CD4-positive, alpha-beta T cell (primary cell): Measurements from ENCODE around the gene ATL3. TPM values are rescaled to one million over a fixed set of nuclear protein-coding genes. Genes with fewer than 3 reads are reported as not detected.

ENCODE experiments used
- ATAC-seq: fragments of 200-7000 bp; cut with Tn5 transposase; one replicate; pipeline ENCODE4 v1.10.0; 2022; ENCODE audit warnings: mild to moderate bottlenecking; ENCODE audit not compliant: poor library complexity
- CTCF ChIA-PET: fragments of 350-600 bp; sonication (Branson Sonifier 250); formaldehyde crosslinking; loops from one replicate; lab custom pipeline; 2021; ENCODE audit warnings: antibody characterized with exemption, inconsistent platforms; lab: Charles Lee
- POLR2A ChIA-PET: fragments of 350-600 bp; sonication (Branson Sonifier 250); formaldehyde crosslinking; loops from one replicate; lab custom pipeline; 2021; ENCODE audit warnings: antibody characterized with exemption, inconsistent platforms; lab: Charles Lee
- DNase-seq, 14 experiments: peaks; one replicate each; pipeline ENCODE4 v3.0.0-alpha.2; 2013 to 2020; ENCODE audit warnings: mixed read lengths in 2 of 14
- H3K27ac ChIP-seq, 2 donors: one replicate each; pipeline versions ENCODE4 v1.5.1 to v1.7.0; 2013; ENCODE audit warnings: low read length in 2 of 2, low read depth in 1 of 2, mild to moderate bottlenecking in 1 of 2
- H3K27me3 ChIP-seq, 2 experiments: 1 replicate in 1 of 2; 2 replicates in 1 of 2; pipeline versions ENCODE4 v1.6.1 to v1.7.0; 2013; ENCODE audit warnings: low read length in 2 of 2, control low read depth in 1 of 2, mild to moderate bottlenecking in 1 of 2, moderate library complexity in 1 of 2; ENCODE audit not compliant: insufficient read depth in 2 of 2, control insufficient read depth in 1 of 2
- H3K36me3 ChIP-seq: one replicate; pipeline ENCODE4 v1.6.1; 2013; ENCODE audit warnings: low read length, control low read depth; ENCODE audit not compliant: insufficient read depth
- H3K4me1 ChIP-seq: one replicate; pipeline ENCODE4 v1.6.1; 2013; ENCODE audit warnings: low read length, control low read depth; ENCODE audit not compliant: insufficient read depth
- H3K4me3 ChIP-seq: one replicate; pipeline ENCODE4 v1.5.1; 2013; ENCODE audit warnings: mild to moderate bottlenecking, low read length, moderate library complexity
- H3K9me3 ChIP-seq, 2 experiments: 1 replicate in 1 of 2; 2 replicates in 1 of 2; pipeline versions ENCODE4 v1.6.1 to v1.7.0; 2013; ENCODE audit warnings: low read length in 2 of 2, mild to moderate bottlenecking in 2 of 2, control low read depth in 1 of 2, moderate library complexity in 1 of 2; ENCODE audit not compliant: control insufficient read depth in 1 of 2, insufficient read depth in 1 of 2
- H3K27ac Mint-ChIP-seq: one replicate; pipeline ENCODE4 v1.8.0; 2020; ENCODE audit warnings: mixed read lengths
- H3K27me3 Mint-ChIP-seq: one replicate; pipeline ENCODE4 v1.8.0; 2021; ENCODE audit warnings: mixed read lengths
- H3K36me3 Mint-ChIP-seq: one replicate; pipeline ENCODE4 v1.8.0; 2021; ENCODE audit warnings: low read depth, mixed read lengths
- H3K4me1 Mint-ChIP-seq: one replicate; pipeline ENCODE4 v1.8.0; 2021; ENCODE audit warnings: low read depth, mixed read lengths
- H3K4me3 Mint-ChIP-seq: one replicate; pipeline ENCODE4 v1.8.0; 2020; ENCODE audit warnings: mild to moderate bottlenecking, mixed read lengths
- H3K9me3 Mint-ChIP-seq: one replicate; pipeline ENCODE4 v1.8.0; 2020; ENCODE audit warnings: mixed read lengths
- intact Hi-C, 2 experiments: fragments of 100-400 bp; cut with DNase I in 1 of 2; cut with micrococcal nuclease in 1 of 2; formaldehyde crosslinking; loops; one replicate each; pipeline versions ENCODE4 v1.15.1 to v1.9.0; 2023 to 2025; cut with DNase I, micrococcal nuclease
- total RNA-seq, 174 experiments: library from RNA in 2 of 174; stranded (reverse) in 2 of 174; gene quantifications; one replicate each; pipeline ENCODE4 v1.2.3 and lab custom pipeline; 2021 to 2026
- TF ChIP-seq, protein P1 (sequence below): fragments of 200-600 bp; IDR thresholded peaks from one replicate; pipeline ENCODE4 v1.8.0; 2022; ENCODE audit warnings: antibody characterized with exemption, mild to moderate bottlenecking

The ATL3 gene
- total RNA-seq, 2 experiments from 2014 or later = 14.5 to 16.5 TPM

GRCh38 chr11:63699896-63700295, 28.7 kb upstream of the ATL3 start:
- H3K9me3 ChIP-seq = no peaks in the 10 kb centered on the region
- no peak overlapping the region for H3K27ac ChIP-seq
- no peaks in the 10 kb centered on the region for H3K9me3 Mint-ChIP-seq
- no peak for DNase-seq
- H3K27me3 Mint-ChIP-seq = no peaks in the 10 kb centered on the region
- no peak overlapping the region for H3K4me3 Mint-ChIP-seq
- H3K27me3 ChIP-seq = no peaks in the 10 kb centered on the region
- TF ChIP-seq, protein P1, sequence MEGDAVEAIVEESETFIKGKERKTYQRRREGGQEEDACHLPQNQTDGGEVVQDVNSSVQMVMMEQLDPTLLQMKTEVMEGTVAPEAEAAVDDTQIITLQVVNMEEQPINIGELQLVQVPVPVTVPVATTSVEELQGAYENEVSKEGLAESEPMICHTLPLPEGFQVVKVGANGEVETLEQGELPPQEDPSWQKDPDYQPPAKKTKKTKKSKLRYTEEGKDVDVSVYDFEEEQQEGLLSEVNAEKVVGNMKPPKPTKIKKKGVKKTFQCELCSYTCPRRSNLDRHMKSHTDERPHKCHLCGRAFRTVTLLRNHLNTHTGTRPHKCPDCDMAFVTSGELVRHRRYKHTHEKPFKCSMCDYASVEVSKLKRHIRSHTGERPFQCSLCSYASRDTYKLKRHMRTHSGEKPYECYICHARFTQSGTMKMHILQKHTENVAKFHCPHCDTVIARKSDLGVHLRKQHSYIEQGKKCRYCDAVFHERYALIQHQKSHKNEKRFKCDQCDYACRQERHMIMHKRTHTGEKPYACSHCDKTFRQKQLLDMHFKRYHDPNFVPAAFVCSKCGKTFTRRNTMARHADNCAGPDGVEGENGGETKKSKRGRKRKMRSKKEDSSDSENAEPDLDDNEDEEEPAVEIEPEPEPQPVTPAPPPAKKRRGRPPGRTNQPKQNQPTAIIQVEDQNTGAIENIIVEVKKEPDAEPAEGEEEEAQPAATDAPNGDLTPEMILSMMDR = no peak
- ATAC-seq = no peak
- intact Hi-C loops = no loop called here
- H3K27ac Mint-ChIP-seq = no peak overlapping the region
- ChIA-PET CTCF (interaction anchor here (0.6 to 1.3 kb wide), 2 partner anchors 350 to 1643 kb away, joined by 4 read pairs; no protein-coding TSS in a partner anchor), POLR2A (no interaction called here)
- H3K4me3 ChIP-seq = no peak overlapping the region
- peaks cover 8% of the 10 kb centered on the region for H3K36me3 Mint-ChIP-seq
- H3K36me3 ChIP-seq = peaks cover 4% of the 10 kb centered on the region
- no peaks in the 10 kb centered on the region for H3K4me1 ChIP-seq
- H3K4me1 Mint-ChIP-seq = peaks cover 10% of the 10 kb centered on the region

DNA sequence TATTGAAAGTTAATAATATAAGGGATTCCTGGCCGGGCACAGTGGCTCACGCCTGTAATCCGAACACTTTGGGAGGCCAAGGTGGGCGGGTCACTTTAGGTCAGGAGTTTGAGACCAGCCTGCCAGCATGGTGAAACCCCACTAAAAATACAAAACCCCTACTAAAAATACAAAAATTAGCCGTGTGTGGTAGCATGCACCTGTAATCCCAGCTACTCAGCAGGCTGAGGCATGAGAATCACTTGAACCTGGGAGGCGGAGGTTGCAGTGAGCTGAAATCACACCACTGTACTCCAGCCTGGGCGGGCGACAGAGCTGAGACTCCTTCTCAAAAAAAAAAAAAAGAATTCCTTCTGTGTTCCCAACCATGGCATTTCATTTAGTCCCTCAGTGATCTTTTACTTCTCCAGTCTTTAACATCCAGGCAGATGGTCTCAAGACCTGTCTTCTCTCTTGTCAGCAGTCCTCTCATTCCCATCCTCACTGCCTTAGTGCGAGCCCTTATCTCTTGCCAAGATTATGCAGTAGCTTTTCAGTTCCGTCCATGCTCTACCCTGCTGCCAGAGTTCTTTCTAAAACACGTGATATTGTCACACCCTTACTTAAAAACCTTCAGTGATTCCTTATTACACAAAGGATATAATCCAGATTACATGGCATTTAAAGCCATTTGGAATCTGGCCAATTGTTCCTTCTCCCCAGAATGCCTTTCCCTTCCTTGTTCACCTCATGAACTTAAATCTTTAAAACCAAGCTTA, 28.0 kb upstream of the ATL3 start:
- TF ChIP-seq, protein P1 = no peak
- H3K36me3 ChIP-seq = peaks cover 4% of the 10 kb centered on the region
- Mint-ChIP-seq H3K27me3 (no peaks in the 10 kb centered on the region), H3K9me3 (no peaks in the 10 kb centered on the region), H3K27ac (no peak overlapping the region), H3K4me1 (peaks cover 10% of the 10 kb centered on the region), H3K4me3 (no peak overlapping the region), H3K36me3 (peaks cover 8% of the 10 kb centered on the region)
- no peaks in the 10 kb centered on the region for H3K9me3 ChIP-seq
- no peak for DNase-seq
- POLR2A ChIA-PET = no interaction called here
- no peak for ATAC-seq
- intact Hi-C loops = no loop called here
- no peaks in the 10 kb centered on the region for H3K27me3 ChIP-seq
- H3K27ac ChIP-seq = no peak overlapping the region
- H3K4me3 ChIP-seq = no peak overlapping the region
- H3K4me1 ChIP-seq = no peaks in the 10 kb centered on the region
- CTCF ChIA-PET = interaction anchor here (0.6 kb wide), 1 partner anchor 351 kb away, joined by 4 read pairs; no protein-coding TSS in a partner anchor

DNA sequence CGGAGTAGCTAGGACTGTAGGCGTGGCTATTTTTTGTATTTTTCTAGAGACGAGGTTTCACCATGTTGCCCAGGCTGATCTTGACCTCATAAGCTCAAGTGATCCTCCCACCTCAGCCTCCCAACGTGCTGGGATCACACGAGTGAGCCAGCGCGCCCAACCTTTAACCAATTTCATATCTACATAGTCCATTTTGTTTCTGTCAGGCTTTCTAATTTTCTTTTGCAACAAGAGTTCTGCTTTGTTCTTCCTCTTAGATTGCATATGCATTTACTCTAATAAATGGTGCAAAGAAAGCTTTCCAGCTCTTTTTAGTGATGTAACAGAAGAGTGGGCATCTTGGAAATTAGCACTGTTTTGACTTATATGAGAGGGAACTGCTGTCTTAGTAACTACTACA, 23.4 kb upstream of the ATL3 start:
- Mint-ChIP-seq H3K27me3 (no peaks in the 10 kb centered on the region), H3K36me3 (peaks cover 4% of the 10 kb centered on the region), H3K4me1 (peaks cover 10% of the 10 kb centered on the region), H3K9me3 (no peaks in the 10 kb centered on the region), H3K4me3 (no peak overlapping the region), H3K27ac (no peak overlapping the region)
- Histone ChIP-seq H3K4me1 (no peaks in the 10 kb centered on the region), H3K36me3 (peaks cover under 1% of the 10 kb centered on the region), H3K27me3 (no peaks in the 10 kb centered on the region), H3K9me3 (no peaks in the 10 kb centered on the region), H3K27ac (no peak overlapping the region), H3K4me3 (no peak overlapping the region)
- TF ChIP-seq, protein P1 = no peak
- DNase-seq (no peak), ATAC-seq (no peak)
- intact Hi-C loops = no loop called here
- ChIA-PET POLR2A (interaction anchor here (0.9 kb wide), 1 partner anchor 13 kb away, joined by 5 read pairs; the partner anchor contains the start of gene RTN3), CTCF (interaction anchor here (0.7 to 1.2 kb wide), 2 partner anchors 12 to 29 kb away, joined by 3 to 5 read pairs; no protein-coding TSS in a partner anchor)
